DMS53 treated with DMSO at 0.1 percent for 48 hours (cell line): ENCODE data around the gene CD163L1.
A peak's percentile ranks its signal among the peaks of the same experiment; 100 is the strongest.
"Not testable (repeated sequence)": the region's sequence is repeated elsewhere in the genome, so short reads cannot be mapped to it uniquely, and the experiment has no call there.

ENCODE experiments used
- DNase-seq: peaks from one replicate; lab custom pipeline; 2025; ENCODE audit not compliant: unreplicated experiment; lab: John Stamatoyannopoulos, UW

The CD163L1 gene

GRCh38 chr12:7444076-7444475, at the start of gene CD163L1:
CD163L1 (minus strand) TSS chr12:7444153; CDS start chr12:7444127, 26 bp downstream.
- peak; percentile 25 for DNase-seq

- DNase-seq: no peak
These were observed 49.1 kb upstream of the CD163L1 start for GRCh38 chr12:7493006-7493405.

- DNase-seq: no peak
These were observed 42.6 kb upstream of the CD163L1 start for GRCh38 chr12:7486512-7486911.

- no peak for DNase-seq
These were observed 41.1 kb upstream of the CD163L1 start for GRCh38 chr12:7485095-7485494.

GRCh38 chr12:7483343-7483742, 39.4 kb upstream of the CD163L1 start:
- no peak for DNase-seq

GRCh38 chr12:7479771-7480170, 35.8 kb upstream of the CD163L1 start:
- DNase-seq: no peak

- DNase-seq: no peak
These were observed 28.1 kb upstream of the CD163L1 start for GRCh38 chr12:7472060-7472459.

GRCh38 chr12:7460375-7461259, 16.7 kb upstream of the CD163L1 start:
- peak; percentile 81 for DNase-seq

- DNase-seq: no peak
These were observed 16.0 kb upstream of the CD163L1 start for GRCh38 chr12:7459973-7460372.

GRCh38 chr12:7451756-7452155, 7.8 kb upstream of the CD163L1 start:
- no peak for DNase-seq

- DNase-seq: peak; percentile 100
These were observed 6.7 kb upstream of the CD163L1 start for GRCh38 chr12:7450667-7451066.

GRCh38 chr12:7448099-7448498, 4.1 kb upstream of the CD163L1 start:
- DNase-seq: no peak

GRCh38 chr12:7444537-7444936, 584 bp upstream of the CD163L1 start:
- DNase-seq: no peak

- DNase-seq: no peak
These were observed 2.7 kb downstream of the CD163L1 start for GRCh38 chr12:7441216-7441615.

GRCh38 chr12:7439579-7440505, 4.1 kb downstream of the CD163L1 start:
- peak; percentile 92 for DNase-seq

GRCh38 chr12:7438291-7438995, 5.5 kb downstream of the CD163L1 start:
- peak; percentile 54 for DNase-seq

GRCh38 chr12:7437494-7437893, 6.5 kb downstream of the CD163L1 start:
- not testable (repeated sequence) for DNase-seq

GRCh38 chr12:7434670-7435069, 9.3 kb downstream of the CD163L1 start:
- DNase-seq: no peak

GRCh38 chr12:7433276-7433822, 10.6 kb downstream of the CD163L1 start:
- no peak for DNase-seq

- DNase-seq: no peak
These were observed 11.8 kb downstream of the CD163L1 start for GRCh38 chr12:7431993-7432685.
